GM21381 (cell line): ENCODE data around the gene KIN.
"Not testable (repeated sequence)": the region's sequence is repeated elsewhere in the genome, so short reads cannot be mapped to it uniquely, and the experiment has no call there.

Experiments
- ATAC-seq: cut with Tn5 transposase; IDR thresholded peaks from one replicate; pipeline ENCODE4 v1.9.1; 2021; ENCODE audit warnings: mild to moderate bottlenecking, moderate library complexity; ENCODE audit not compliant: unreplicated experiment

KIN gene, protein sequence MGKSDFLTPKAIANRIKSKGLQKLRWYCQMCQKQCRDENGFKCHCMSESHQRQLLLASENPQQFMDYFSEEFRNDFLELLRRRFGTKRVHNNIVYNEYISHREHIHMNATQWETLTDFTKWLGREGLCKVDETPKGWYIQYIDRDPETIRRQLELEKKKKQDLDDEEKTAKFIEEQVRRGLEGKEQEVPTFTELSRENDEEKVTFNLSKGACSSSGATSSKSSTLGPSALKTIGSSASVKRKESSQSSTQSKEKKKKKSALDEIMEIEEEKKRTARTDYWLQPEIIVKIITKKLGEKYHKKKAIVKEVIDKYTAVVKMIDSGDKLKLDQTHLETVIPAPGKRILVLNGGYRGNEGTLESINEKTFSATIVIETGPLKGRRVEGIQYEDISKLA

DNA sequence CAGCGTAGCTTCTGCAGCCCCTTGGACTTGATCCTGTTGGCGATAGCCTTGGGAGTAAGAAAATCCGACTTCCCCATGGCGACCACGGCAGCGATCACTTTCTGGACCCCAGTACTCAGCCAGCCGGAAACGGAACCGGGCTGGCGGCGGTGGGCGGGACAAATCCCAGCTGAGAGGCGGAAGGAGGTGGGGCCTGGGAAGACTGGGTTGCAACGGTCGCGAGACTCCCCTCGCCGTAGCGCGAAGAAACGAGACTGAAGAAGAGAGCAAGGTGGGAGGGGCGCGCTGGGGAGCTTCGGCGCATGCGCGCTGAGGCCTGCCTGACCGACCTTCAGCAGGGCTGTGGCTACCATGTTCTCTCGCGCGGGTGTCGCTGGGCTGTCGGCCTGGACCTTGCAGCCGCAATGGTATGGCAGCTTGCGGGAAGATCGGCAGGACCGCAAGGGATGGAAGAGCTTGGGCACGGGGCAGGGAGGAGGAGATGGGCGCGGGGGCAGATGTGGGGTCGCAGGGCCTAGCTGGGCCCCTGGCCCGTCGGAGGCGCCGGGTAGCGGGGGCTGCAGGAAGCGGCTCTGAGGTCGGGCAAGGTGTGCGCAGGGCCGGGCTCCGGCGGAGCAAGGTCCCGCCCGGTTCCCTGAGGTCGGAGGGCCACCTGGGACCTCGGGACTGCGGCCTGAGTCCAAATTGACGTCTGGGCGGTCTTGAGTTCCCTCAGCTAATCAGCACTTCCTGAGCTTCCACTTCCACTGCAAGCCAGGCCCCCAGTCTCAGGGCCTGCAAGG lies at the start of gene KIN, which contains the start of gene ATP5F1C:
Gene KIN, minus strand, starts transcription at position 137 of the 782 bp plus-strand sequence. Its CDS starts 60 bp downstream, at position 77.
Gene ATP5F1C, plus strand, starts transcription at position 321 of the 782 bp plus-strand sequence. Its CDS starts 31 bp downstream, at position 352.
- ATAC-seq, result peak; percentile 96

DNA sequence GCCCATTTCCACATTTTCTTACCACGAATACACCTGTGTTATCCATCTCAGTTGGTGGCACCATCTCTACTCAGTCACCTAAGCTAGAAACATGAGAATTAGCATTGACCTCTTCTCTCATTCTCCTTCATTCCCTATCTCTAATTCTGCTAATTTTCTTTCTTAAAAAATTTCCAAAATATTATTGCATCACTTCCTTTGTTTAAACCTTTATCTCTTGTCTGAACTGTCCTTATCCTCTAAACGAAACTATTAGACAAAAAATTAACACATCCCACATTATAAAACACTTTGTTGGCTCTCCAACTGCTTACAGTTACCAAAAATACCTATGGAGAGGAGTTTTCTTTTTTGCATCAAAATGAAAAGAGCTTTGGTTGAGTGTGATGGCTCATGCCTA lies 48.8 kb upstream of the KIN start:
- ATAC-seq, result no peak

DNA sequence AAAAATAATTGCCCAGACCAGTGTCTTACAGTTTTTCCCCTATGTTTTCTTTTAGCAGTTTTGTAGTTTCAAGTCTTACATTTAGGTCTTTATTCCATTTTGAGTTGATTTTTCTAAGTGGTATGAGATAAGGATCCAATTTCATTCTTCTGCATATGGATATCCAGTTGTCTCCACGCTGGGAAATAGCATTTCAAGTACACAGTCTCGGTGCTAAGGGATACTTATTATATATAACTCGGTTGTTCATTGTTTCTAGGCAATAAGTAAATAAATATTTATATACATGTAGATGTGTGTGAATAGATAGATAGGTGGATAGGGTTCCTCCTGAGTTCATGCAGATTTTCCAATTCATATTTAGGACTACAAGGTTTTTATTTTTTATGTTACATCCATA lies 46.5 kb upstream of the KIN start:
- no peak for ATAC-seq

DNA sequence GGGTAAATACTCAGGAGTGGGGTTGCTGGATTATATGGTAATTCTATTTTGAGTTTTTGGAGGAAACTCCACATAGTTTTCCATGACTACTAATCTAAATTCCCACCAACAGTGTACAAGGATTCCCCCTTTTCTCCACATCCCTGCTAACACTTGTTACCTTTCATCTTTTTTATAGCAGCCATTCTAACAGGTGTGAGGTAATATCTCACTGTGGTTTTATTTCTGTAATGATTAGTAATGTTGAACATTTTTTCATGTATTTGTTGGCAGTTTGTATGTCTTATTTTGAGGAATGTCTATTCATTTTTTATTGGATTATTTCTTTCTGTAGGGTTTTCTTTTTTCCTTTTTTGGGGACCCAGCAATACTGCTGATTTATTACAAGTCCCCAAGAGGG lies 45.4 kb upstream of the KIN start:
- no peak for ATAC-seq

DNA sequence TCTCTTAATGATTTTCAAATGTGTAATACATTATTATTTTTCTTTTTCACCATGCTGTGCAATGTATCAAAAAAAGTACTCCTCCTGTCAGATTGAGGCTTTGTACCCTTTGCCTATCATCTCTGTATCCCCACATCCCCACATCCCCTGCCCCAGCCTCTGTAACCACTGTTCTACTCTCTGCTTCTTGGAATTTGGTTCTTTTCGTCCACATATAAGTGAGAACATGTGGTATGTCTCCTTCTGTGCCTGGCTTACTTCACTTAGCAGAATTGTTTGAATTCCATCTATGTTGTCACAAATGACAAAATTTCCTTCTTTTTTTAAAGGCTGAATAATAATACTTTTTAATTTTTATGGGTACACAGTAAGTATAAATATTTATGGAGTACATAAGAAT lies 44.3 kb upstream of the KIN start:
- ATAC-seq, result no peak

DNA sequence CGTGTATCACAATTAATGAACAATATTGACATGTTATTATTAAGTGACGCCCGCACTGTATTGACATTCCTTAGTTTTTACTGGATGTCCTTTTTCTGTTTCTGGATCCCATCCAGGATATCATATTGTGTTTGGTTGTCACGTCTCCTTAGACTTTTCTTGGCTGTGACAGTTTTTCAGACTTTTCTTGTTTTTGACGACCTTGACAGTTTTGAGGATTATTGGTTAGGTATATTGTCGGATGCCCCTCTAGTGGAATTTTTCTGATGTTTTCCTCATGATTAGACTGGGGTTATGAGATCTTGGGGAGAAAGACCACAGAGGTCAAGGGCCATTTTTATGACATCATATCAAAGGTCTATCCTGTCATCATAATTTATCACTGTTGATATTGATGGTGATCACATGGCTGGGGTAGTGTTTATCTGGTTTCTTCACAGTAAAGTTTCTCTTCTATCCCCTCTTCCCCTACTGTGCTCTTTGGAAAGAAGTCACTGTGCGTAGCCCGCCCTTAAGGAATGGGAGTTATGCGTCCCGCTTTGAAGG lies 41.6 kb upstream of the KIN start:
- ATAC-seq, result no peak

DNA sequence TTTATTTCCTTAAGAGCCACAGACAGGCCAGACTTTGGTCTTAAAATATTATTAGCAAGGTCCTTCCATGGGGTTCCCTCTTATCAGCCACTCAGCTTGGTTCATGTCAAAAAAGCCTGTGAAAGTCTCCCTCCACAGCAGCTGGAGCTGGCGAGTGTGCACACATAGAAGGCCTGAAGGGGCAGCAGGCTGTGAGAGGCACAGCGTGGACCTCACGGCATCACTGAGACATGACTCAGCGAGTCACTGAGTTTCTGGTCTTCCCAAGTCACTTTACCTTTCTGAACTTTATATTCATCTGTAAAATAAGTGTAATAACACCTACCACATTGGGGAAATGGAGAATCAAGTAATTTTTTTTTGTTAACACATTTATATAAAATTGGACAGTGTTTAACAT lies 39.2 kb upstream of the KIN start:
- ATAC-seq, result no peak

DNA sequence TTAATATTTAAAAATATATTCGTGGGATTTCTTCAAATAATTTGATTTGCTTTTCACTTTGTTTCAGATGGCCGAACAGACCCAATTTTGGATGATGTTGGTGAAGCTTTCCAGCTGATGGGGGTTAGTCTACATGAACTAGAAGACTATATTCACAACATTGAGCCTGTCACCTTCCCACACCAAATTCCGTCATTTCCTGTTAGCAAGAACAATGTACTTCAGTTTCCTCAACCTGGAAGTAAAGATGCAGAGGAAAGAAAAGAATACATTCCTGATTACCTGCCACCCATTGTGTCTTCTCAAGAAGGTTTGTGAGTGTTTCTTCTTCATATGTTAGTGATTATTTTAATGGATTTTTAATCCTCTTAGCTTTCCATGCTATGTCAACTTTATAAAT lies 36.5 kb upstream of the KIN start:
- ATAC-seq, result no peak

DNA sequence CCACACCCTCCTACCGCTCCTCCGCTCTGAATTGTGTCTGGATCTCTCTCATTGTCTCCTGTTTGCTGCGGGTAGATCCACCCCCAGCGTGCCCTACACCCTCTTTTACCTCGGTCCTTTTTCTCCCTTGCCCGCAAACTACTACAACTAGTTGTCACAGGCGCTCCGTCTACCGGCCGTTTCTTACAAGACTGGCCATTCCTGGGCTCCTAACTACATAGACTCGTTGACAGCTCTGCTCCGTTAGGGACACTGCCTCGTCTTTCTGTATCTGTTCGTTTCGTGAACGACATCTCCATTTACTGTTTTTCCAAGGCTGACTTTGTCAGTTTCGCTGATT lies 31.3 kb upstream of the KIN start:
- ATAC-seq, result peak; percentile 39

DNA sequence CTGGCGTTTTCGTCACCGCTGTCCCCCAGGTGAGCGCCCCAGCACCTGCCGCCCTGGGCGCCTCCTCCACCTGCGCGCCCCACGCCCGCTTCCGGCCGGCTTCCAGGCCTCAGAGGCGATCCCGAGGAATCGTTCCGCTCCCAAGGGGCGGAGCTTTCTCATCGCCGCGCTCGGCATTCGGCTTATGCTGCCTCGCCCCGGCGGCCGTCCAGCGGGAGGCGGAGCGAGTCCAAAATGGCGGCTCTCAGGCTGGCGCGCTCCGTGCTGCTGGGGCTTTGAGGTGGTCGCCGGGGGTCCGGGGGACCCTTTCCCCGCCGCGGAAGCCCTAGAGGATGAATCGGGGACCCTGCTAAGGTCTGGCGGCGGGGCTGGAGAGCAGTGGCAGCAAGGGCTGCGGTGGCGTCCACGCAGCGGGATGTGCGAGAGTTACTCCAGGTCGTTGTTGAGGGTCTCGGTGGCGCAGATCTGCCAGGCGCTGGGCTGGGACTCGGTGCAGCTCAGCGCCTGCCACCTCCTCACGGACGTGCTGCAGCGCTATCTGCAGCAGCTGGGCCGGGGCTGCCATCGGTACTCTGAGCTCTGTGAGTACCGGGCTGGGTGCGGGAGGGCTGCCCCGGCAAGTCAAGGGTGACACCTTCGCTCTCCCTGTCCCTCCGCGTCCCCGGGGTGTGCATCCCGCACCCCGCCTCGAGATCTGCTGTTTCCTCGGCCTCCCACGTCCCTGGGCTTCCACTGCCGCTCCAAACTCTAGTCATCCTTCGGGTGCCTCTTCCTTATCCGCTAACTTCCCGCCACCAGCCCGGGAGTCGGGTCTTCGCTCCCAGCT lies 30.7 kb upstream of the KIN start, which contains the start of gene TAF3:
Gene TAF3, plus strand, starts transcription at position 211 of the 826 bp plus-strand sequence. Its CDS starts 205 bp downstream, at position 416.
- ATAC-seq, result peak; percentile 90

DNA sequence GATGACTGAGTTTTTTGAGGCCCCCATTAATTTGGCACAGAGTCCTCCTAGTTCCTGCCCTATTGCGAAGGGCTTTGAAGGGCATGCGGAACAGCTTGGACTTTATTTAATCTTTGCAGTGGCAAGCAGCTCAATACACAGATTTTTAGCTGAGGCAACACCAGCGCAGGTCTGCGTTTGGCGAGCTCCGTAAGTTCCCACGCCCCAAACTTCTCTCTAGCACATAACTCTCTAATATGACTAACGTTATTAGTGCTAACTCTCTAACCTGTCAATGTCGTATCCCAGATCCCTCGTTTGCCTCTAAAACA lies 30.1 kb upstream of the KIN start:
- ATAC-seq, result no peak

DNA sequence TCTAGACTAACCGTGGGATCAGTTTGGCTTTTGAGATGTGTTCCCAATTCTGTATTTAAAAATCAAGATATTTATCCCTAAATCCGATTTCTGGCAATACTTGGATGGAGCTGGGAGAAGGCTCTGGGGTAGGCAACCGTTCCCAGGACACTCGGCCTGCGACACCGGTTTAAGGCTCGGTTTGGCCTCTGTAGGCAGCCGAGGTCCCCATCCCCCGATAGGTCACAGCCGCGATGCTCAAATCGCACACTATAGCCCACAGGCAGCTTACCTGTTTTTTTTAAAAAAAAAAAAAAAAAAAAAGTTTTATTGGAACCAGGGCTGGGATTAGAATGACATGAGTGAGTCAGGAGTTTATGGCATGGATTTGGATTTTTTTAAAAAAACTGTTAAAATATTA lies 29.8 kb upstream of the KIN start:
- ATAC-seq, result no peak

DNA sequence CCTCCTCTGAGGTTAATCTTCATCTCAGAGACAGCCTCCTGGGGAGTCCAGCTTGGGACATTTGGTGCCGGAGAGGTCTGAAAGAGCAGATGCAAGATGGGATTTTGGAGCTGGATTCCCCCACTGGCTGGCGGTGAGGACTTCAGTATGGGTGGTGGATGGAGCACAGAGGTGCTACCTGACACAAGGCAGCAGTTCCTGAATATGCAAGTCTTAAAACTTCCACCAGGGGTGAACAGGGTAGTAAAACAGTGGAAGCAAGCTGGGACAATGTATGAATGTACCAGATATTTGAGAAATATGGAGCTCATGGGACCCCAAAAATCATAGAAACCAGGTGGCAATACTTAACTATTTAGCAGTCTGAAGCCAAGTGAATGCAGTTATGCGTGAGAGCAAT lies 25.7 kb upstream of the KIN start:
- no peak for ATAC-seq

DNA sequence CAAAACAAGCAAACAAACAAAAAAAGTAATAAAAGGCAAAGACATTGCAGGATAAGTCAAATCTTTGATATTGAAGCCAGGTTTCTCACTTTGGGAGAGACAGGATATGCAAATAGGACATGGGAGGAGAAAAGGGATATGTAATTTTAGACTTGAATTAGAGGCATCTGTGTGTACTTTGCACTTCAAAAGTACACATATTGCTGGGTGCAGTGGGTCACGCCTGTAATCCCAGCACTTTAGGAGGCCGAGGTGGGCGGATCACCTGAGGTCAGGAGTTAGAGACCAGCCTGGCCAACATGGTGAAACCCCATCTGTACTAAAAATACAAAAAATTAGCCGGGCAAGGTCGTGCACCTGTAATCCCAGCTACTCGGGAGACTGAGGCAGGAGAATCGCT lies 23.9 kb upstream of the KIN start:
- ATAC-seq, result not testable (repeated sequence)

DNA sequence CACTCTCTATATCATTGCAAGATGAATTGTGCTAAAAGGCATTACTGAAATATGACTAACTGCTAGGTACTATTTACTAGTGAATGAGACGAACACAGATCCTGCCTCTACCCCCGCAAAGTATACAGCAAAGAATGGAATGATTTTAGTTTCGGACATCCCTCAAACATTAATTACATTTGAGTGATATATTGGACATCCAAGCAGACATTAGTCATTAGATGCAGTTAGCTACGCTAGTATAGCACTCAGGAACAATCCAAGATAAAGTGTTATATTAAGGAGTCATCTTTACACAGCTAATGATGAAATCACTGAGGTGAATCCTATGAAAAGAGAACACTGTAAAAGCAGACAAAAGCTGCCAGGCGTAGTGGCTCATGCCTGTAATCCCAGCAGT lies 23.2 kb upstream of the KIN start:
- no peak for ATAC-seq

DNA sequence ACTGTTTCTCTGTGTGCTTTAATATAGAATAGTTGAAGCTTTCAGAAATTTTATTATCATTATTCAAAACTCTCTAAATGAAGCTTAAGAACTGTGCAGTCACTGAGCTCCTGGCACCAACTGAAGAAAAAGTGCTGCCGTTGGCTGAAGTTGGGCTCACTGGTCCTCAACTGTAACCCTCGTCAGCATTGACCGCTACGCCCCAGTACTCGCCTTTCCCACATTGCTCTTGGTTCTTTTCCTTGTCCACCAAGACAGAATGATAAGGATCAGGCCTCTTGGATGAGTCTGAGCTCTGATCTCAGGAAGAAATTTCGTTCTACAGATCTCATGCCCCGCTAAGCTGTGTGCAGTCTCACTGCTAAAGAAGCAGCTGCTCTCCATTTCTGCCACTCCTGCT lies 22.6 kb upstream of the KIN start:
- ATAC-seq, result no peak

DNA sequence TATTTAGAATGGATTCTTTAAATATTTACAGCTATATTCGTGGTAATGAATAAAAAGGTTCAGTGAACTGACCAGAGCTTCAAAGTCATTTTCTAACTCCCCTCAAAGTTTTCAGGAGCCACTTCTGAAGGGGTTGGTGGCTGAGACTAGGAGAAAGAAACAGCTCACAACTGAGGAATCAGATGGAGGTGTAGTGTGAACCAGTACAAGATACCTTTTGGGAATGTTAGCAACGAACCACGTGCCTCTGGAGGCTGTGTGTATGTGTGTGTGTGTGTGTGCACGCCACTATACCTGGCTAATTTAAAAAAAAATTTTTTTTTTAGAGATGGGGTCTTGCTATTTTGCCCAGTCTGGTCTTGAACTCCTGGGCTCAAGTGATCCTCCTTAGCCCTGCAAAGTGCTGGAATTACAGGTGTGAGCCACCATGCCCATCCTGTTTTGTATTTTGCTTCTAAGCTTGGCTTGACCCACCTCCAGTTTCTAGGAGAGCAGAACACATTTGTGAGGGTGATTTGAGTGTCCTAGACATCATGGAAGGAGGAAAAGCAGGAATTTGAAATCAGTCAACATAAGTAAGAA lies 21.0 kb upstream of the KIN start:
- ATAC-seq, result no peak

DNA sequence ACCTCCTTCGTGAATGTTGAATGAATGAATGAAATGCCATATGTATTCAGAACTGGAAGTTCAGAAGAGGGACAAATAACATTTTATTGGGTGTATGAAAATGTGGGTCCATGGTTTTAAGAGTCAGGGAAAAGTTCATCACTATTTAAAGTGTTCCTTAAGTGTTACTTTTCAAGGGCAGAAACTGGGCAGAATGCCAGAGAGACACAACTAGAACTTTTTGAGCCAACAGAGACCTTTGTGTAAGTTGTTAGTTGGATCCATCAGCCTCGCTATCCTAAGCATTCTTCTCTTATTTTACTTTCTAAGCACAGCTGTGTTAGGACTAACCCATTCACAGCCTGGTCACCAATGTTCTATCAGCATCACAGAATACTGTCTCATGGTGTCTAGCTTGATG lies 16.9 kb upstream of the KIN start:
- no peak for ATAC-seq

DNA sequence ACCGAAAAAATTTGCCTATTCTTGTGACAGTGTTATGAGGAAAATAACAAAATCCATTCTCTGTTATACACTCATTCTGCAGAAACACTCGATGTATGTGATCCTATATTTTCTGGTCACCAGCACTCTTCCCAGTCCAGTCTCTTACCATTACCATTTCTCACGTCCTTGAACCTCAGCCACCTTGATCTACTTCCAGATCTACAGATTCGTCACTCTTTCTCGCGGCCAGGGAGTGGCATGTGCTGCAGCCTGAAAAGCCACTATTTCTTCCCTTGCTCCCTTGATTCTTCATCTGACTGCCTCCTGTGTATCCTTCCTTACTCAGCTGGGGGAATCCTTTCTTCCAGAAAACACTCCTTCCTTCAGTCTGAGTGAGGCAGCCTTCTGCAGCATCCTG lies 16.4 kb upstream of the KIN start:
- no peak for ATAC-seq

DNA sequence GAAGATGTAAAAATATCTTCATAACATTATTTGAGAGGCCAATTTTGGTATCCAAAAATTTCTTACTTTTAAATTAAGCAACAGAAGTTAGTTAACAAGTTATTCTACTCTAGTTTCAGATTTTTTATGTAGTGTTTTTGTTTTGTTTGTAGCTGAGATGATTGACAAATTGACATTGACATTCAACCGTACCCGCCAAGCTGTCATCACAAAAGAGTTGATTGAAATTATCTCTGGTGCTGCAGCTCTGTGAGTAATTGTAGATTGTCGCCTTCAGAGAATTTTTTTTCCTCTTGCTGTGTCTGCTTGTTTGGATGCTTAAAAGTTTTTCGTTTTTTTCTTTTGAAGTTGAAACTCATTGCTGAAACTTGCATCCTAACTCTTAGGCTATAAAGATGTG lies 14.8 kb upstream of the KIN start:
- ATAC-seq, result no peak

DNA sequence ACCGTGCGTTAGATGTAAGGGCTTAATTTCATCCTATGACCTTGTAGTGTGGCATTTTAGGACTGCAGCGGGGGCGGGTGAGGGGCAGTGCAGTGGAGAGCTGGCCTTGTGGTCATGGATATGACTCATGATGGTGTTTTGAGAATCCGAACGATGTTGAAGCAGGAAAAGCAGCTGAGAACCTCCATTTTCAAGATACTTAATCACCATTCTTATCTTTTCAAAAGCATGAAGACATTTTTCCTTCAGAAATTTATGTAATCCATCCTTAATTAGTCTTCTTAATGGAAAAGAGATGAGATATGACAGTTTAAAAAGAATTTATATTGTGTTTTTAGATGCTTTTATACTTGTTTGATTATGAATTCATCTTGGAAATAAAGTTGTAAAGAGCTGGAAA lies 9.8 kb upstream of the KIN start:
- no peak for ATAC-seq
